Mucosa of descending colon (tissue), 3 donors: ENCODE measurements around the gene HES3. TPM values are rescaled to one million over a fixed set of nuclear protein-coding genes. Genes with fewer than 3 reads are reported as not detected.

Source experiments
- ATAC-seq: fragments of 200-7000 bp; cut with Tn5 transposase; one replicate; pipeline ENCODE4 v1.9.1; 2020; ENCODE audit warnings: mild to moderate bottlenecking, moderate library complexity
- DNase-seq, 3 donors: peaks; one replicate each; pipeline ENCODE4 v3.0.0-alpha.2; 2020
- H3K36me3 ChIP-seq: fragments of 200-600 bp; one replicate; pipeline ENCODE4 v1.8.0; 2021; ENCODE audit warnings: low read depth, mild to moderate bottlenecking
- H3K4me1 ChIP-seq: fragments of 200-600 bp; one replicate; pipeline ENCODE4 v1.8.0; 2021; ENCODE audit warnings: low read depth, mild to moderate bottlenecking
- H3K4me3 ChIP-seq: fragments of 200-600 bp; one replicate; pipeline ENCODE4 v1.8.0; 2021; ENCODE audit warnings: mild to moderate bottlenecking
- H3K9me3 ChIP-seq: fragments of 200-600 bp; one replicate; pipeline ENCODE4 v1.8.0; 2021; ENCODE audit warnings: mild to moderate bottlenecking
- CTCF ChIP-seq: fragments of 200-600 bp; IDR thresholded peaks from one replicate; pipeline ENCODE4 v1.8.0; 2022; ENCODE audit warnings: antibody characterized with exemption, mild to moderate bottlenecking
- intact Hi-C, 2 donors: fragments of 100-400 bp; cut with DNase I in 1 of 2; cut with micrococcal nuclease in 1 of 2; formaldehyde crosslinking; loops; one replicate each; pipeline versions ENCODE4 v1.11.0 to v1.11.1; 2022; cut with DNase I, micrococcal nuclease
- total RNA-seq, 3 donors: library from RNA; stranded (reverse); fragmentation: NEBNext Ultra II Directional in 2 of 3; extraction: Animal tissue kit (Norgen Biotek cat#: 25700) in 2 of 3; gene quantifications; one replicate each; pipeline versions ENCODE4 v1.2.1 to v1.2.4, GENCODE V29; 2021 to 2023
- donor health status: DM: no; HTN: no; CAD: no; lungs with moderate emphysema.
- donor health status: DM: no; HTN: no; CAD: no.
- donor health status: DM: no; HTN: yes; CAD: no.

The HES3 gene
- total RNA-seq, 3 donors from 2014 or later, result not detected

GRCh38 chr1:6294890-6295556, 51.0 kb downstream of the HES3 start:
- intact Hi-C loops, result no loop called here
- Histone ChIP-seq H3K36me3 (no peaks in the 10 kb centered on the region), H3K9me3 (no peaks in the 10 kb centered on the region), H3K4me3 (no peak overlapping the region), H3K4me1 (peaks cover 3% of the 10 kb centered on the region)
- DNase-seq, result no peak
- no peak for ATAC-seq
- TF ChIP-seq CTCF, result no peak

Other genes with a start within 250 kb of the HES3 start
- gene KCNAB2, start 198.3 kb upstream of the HES3 start, total RNA-seq, result 10 to 100 TPM in 2 of 3 donors, 1 to 10 TPM in 1; 6.9 to 15.7 (median 11.8) TPM
- 1 to 10 TPM in 1 of 3 donors, under 1 TPM in 2; 0.17 to 2.1 (median 0.22) TPM for gene CHD5, start 63.9 kb upstream of the HES3 start, total RNA-seq
- gene RPL22, start 44.6 kb upstream of the HES3 start, total RNA-seq, result 100 to 1,000 TPM; 349 to 387 (median 350) TPM
- 10 to 100 TPM; 35.4 to 63.9 (median 35.9) TPM for gene RNF207, start 38.1 kb upstream of the HES3 start, total RNA-seq
- 10 to 100 TPM; 50.4 to 72.3 (median 55.8) TPM for gene ICMT, start 8.2 kb upstream of the HES3 start, total RNA-seq
- 10 to 100 TPM; 20.2 to 28.3 (median 20.4) TPM for gene GPR153, start 16.9 kb downstream of the HES3 start, total RNA-seq
- 10 to 100 TPM; 37.9 to 60.1 (median 42.7) TPM for gene ACOT7, start 149.6 kb downstream of the HES3 start, total RNA-seq
- 10 to 100 TPM in 2 of 3 donors, 1 to 10 TPM in 1; 8.6 to 23.0 (median 22.4) TPM for gene HES2, start 175.7 kb downstream of the HES3 start, total RNA-seq
- gene ESPN, start 180.6 kb downstream of the HES3 start, total RNA-seq, result 100 to 1,000 TPM in 2 of 3 donors, 10 to 100 TPM in 1; 65.7 to 137 (median 124) TPM
- gene TNFRSF25, start 222.0 kb downstream of the HES3 start, total RNA-seq, result 10 to 100 TPM; 18.3 to 45.1 (median 35.3) TPM
- 10 to 100 TPM; 20.1 to 32.9 (median 20.2) TPM for gene PLEKHG5, start 247.5 kb downstream of the HES3 start, total RNA-seq